Measurements from ENCODE around the gene TUBB6.

Gene TUBB6

GRCh38 chr18:12340945-12341660, 33.1 kb downstream of the TUBB6 start:
- Mint-ChIP-seq H3K4me1 (peaks cover 4% of the 10 kb centered on the region), H3K4me3 (no peak overlapping the region), H3K36me3 (ENCODE audit: low read depth) (peaks cover 74% of the 10 kb centered on the region), H3K9me3 (no peaks in the 10 kb centered on the region), H3K27me3 (ENCODE audit: low read depth) (no peaks in the 10 kb centered on the region), H3K27ac (no peak overlapping the region)
- TF ChIP-seq, protein P1, sequence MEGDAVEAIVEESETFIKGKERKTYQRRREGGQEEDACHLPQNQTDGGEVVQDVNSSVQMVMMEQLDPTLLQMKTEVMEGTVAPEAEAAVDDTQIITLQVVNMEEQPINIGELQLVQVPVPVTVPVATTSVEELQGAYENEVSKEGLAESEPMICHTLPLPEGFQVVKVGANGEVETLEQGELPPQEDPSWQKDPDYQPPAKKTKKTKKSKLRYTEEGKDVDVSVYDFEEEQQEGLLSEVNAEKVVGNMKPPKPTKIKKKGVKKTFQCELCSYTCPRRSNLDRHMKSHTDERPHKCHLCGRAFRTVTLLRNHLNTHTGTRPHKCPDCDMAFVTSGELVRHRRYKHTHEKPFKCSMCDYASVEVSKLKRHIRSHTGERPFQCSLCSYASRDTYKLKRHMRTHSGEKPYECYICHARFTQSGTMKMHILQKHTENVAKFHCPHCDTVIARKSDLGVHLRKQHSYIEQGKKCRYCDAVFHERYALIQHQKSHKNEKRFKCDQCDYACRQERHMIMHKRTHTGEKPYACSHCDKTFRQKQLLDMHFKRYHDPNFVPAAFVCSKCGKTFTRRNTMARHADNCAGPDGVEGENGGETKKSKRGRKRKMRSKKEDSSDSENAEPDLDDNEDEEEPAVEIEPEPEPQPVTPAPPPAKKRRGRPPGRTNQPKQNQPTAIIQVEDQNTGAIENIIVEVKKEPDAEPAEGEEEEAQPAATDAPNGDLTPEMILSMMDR (IDR thresholded peaks at IDR 0.05; ENCODE audit: unreplicated experiment in 3 of 3) = no peak

GRCh38 chr18:12342661-12343060, 34.6 kb downstream of the TUBB6 start:
- Mint-ChIP-seq H3K27ac (no peak overlapping the region), H3K36me3 (ENCODE audit: low read depth) (peaks cover 72% of the 10 kb centered on the region), H3K9me3 (no peaks in the 10 kb centered on the region), H3K4me3 (no peak overlapping the region), H3K4me1 (no peaks in the 10 kb centered on the region), H3K27me3 (ENCODE audit: low read depth) (no peaks in the 10 kb centered on the region)
- TF ChIP-seq, protein P1 (IDR thresholded peaks at IDR 0.05; ENCODE audit: unreplicated experiment in 3 of 3) = no peak

- peaks cover 79% of the 10 kb centered on the region for H3K36me3 Mint-ChIP-seq (ENCODE audit: low read depth)
- no peaks in the 10 kb centered on the region for H3K9me3 Mint-ChIP-seq
- H3K27ac Mint-ChIP-seq = no peak overlapping the region
- no peak overlapping the region for H3K4me3 Mint-ChIP-seq
- H3K27me3 Mint-ChIP-seq (ENCODE audit: low read depth) = no peaks in the 10 kb centered on the region
- no peaks in the 10 kb centered on the region for H3K4me1 Mint-ChIP-seq
- TF ChIP-seq, protein P1 (IDR thresholded peaks at IDR 0.05; ENCODE audit: unreplicated experiment in 3 of 3) = no peak
Observed at GRCh38 chr18:12345491-12346239, 37.6 kb downstream of the TUBB6 start.

- TF ChIP-seq, protein P1 (IDR thresholded peaks at IDR 0.05; ENCODE audit: unreplicated experiment in 3 of 3) = no peak
- no peaks in the 10 kb centered on the region for H3K4me1 Mint-ChIP-seq
- H3K9me3 Mint-ChIP-seq = no peaks in the 10 kb centered on the region
- H3K36me3 Mint-ChIP-seq (ENCODE audit: low read depth) = peaks cover 81% of the 10 kb centered on the region
- no peaks in the 10 kb centered on the region for H3K27me3 Mint-ChIP-seq (ENCODE audit: low read depth)
- H3K4me3 Mint-ChIP-seq = no peak overlapping the region
- H3K27ac Mint-ChIP-seq = no peak overlapping the region
Observed at GRCh38 chr18:12346240-12346565, 38.2 kb downstream of the TUBB6 start.

DNA sequence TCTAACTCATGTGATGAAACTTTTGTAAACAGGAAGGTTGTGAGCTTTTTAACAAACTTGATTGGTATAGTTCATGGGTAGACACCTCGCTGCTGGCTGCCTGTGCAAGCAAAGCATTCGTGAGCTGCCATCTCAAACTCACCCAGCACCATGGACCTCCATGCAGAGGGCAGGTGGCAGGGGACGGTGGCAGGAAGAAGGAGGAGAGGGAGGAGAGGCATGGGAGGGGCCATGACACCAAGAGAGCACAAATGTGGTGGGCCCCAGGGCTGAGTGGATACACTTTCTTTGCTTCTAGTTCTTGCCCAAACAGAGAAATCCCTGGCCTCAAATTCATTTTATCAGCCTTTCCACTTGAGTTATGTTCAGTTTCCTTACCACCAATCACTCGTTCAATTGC, 39.9 kb downstream of the TUBB6 start:
- H3K36me3 Mint-ChIP-seq (ENCODE audit: low read depth) = peaks cover 75% of the 10 kb centered on the region
- no peaks in the 10 kb centered on the region for H3K27me3 Mint-ChIP-seq (ENCODE audit: low read depth)
- H3K4me3 Mint-ChIP-seq = no peak overlapping the region
- no peak overlapping the region for H3K27ac Mint-ChIP-seq
- H3K4me1 Mint-ChIP-seq = no peaks in the 10 kb centered on the region
- TF ChIP-seq, protein P1 (IDR thresholded peaks at IDR 0.05; ENCODE audit: unreplicated experiment in 3 of 3) = no peak
- no peaks in the 10 kb centered on the region for H3K9me3 Mint-ChIP-seq

- Mint-ChIP-seq H3K4me1 (no peaks in the 10 kb centered on the region), H3K27ac (no peak overlapping the region), H3K27me3 (ENCODE audit: low read depth) (no peaks in the 10 kb centered on the region), H3K4me3 (no peak overlapping the region), H3K36me3 (ENCODE audit: low read depth) (peaks cover 79% of the 10 kb centered on the region), H3K9me3 (no peaks in the 10 kb centered on the region)
- TF ChIP-seq, protein P1 (IDR thresholded peaks at IDR 0.05; ENCODE audit: unreplicated experiment in 3 of 3) = no peak
Observed at GRCh38 chr18:12352188-12352587, 44.1 kb downstream of the TUBB6 start.
